Body of pancreas (tissue), 4 donors: ENCODE data around the gene HOXD10. TPM values are rescaled to one million over a fixed set of nuclear protein-coding genes. Genes with fewer than 3 reads are reported as not detected.

ENCODE experiments used
- ATAC-seq: fragments of 150-250 bp; one replicate; pipeline ENCODE4 v1.9.1; 2016
- DNase-seq, 4 donors: peaks; one replicate each; pipeline ENCODE4 v3.0.0-alpha.2; 2019
- H3K27ac ChIP-seq, 4 donors: fragments of 200-600 bp; sonication (generic); 1 replicate in 3 of 4; 2 replicates in 1 of 4; pipeline versions ENCODE4 v1.5.1 to v1.6.1; 2016 to 2019; ENCODE audit warnings: mild to moderate bottlenecking in 1 of 4, mixed read lengths in 1 of 4, moderate library complexity in 1 of 4
- H3K27me3 ChIP-seq, 2 donors: fragments of 200-600 bp; sonication (generic); one replicate each; pipeline ENCODE4 v1.6.0; 2016; ENCODE audit warnings: mild to moderate bottlenecking in 1 of 2
- H3K36me3 ChIP-seq, 2 donors: fragments of 200-600 bp; sonication (generic); replicated peaks in 1 of 2; 2 replicates each; pipeline ENCODE4 v1.5.1; 2016; ENCODE audit warnings: low read depth in 2 of 2; ENCODE audit not compliant: insufficient read depth in 1 of 2
- H3K4me1 ChIP-seq: fragments of 200-600 bp; sonication (generic); one replicate; pipeline ENCODE4 v1.6.0; 2016
- H3K4me3 ChIP-seq, 2 donors: fragments of 200-600 bp; sonication (generic); 1 replicate in 1 of 2; 2 replicates in 1 of 2; pipeline ENCODE4 v1.5.1; 2016 to 2019
- H3K9me3 ChIP-seq, 3 donors: fragments of 200-600 bp; sonication (generic); 1 replicate in 2 of 3; 2 replicates in 1 of 3; pipeline ENCODE4 v1.5.1; 2016
- CTCF ChIP-seq, 7 experiments: fragments of 450-650 bp in 4 of 7; fragments of 200-600 bp in 3 of 7; sonication (generic) in 3 of 7; IDR thresholded peaks; one replicate each; pipeline ENCODE4 v1.5.1; 2016 to 2019; ENCODE audit warnings: antibody characterized with exemption in 7 of 7
- POLR2A ChIP-seq, 3 donors: fragments of 450-650 bp; IDR thresholded peaks; one replicate each; pipeline ENCODE4 v1.6.1; 2016; ENCODE audit warnings: antibody characterized with exemption in 3 of 3, mild to moderate bottlenecking in 2 of 3
- WGBS, 2 donors: methylation state at CpG; one replicate each; pipeline ENCODE4 v1.1.5; 2017; 5-methylcytosine and 5-hydroxymethylcytosine counted together
- intact Hi-C: fragments of 100-400 bp; cut with DNase I; formaldehyde crosslinking; loops from one replicate; pipeline ENCODE4 v1.15.1; 2023
- total RNA-seq, 2 donors: library from RNA; depleted of rRNA; stranded (reverse); fragments of >200 nt; gene quantifications; one replicate each; pipeline ENCODE4 v1.1.0, GENCODE V29; 2016

The HOXD10 gene
- total RNA-seq, 2 donors from 2014 or later: 0.26 TPM; not detected in 1

GRCh38 chr2:176148751-176149421, 32.3 kb downstream of the HOXD10 start:
- ATAC-seq (no peak), DNase-seq (no peak)
- H3K4me3 ChIP-seq: no peak overlapping the region
- no peaks in the 10 kb centered on the region for H3K9me3 ChIP-seq
- H3K27ac ChIP-seq: no peak overlapping the region
- peaks cover 6% of the 10 kb centered on the region for H3K4me1 ChIP-seq
- H3K36me3 ChIP-seq: no peaks in the 10 kb centered on the region
- 18 to 23% methylated on average over 11 of the region's 11 CpGs for WGBS, 2 donors
- H3K27me3 ChIP-seq: peaks cover 0 to 48% of the 10 kb centered on the region in 2 donors
- TF ChIP-seq CTCF (IDR thresholded peaks at IDR 0.05): no peak
- TF ChIP-seq POLR2A (IDR thresholded peaks at IDR 0.05): no peak
- intact Hi-C loops: loop anchor here (10.0 kb wide), 1 partner anchor 396 kb away; no protein-coding TSS in a partner anchor

- Histone ChIP-seq H3K4me3 (no peak overlapping the region), H3K9me3 (no peaks in the 10 kb centered on the region), H3K4me1 (peaks cover 6% of the 10 kb centered on the region), H3K36me3 (no peaks in the 10 kb centered on the region), H3K27me3 (peaks cover 0 to 49% of the 10 kb centered on the region in 2 donors), H3K27ac (no peak overlapping the region)
- ATAC-seq (no peak), DNase-seq (no peak)
- 8 to 25% methylated on average over 16 to 22 of the region's 22 CpGs for whole genome bisulfite sequencing, 2 donors
- no peak for TF ChIP-seq CTCF (IDR thresholded peaks at IDR 0.05)
- no peak for TF ChIP-seq POLR2A (IDR thresholded peaks at IDR 0.05)
- intact Hi-C loops: loop anchor here (10.0 kb wide), 1 partner anchor 395 kb away; no protein-coding TSS in a partner anchor
Measured at GRCh38 chr2:176149481-176149938, 32.9 kb downstream of the HOXD10 start.

- H3K27ac ChIP-seq: no peak overlapping the region
- intact Hi-C loops: loop anchor here (10.0 kb wide), 1 partner anchor 395 kb away; no protein-coding TSS in a partner anchor
- H3K27me3 ChIP-seq: peaks cover 0 to 54% of the 10 kb centered on the region in 2 donors
- TF ChIP-seq CTCF (IDR thresholded peaks at IDR 0.05) (no peak), POLR2A (IDR thresholded peaks at IDR 0.05) (no peak)
- no peak overlapping the region for H3K4me3 ChIP-seq
- ATAC-seq (no peak), DNase-seq (no peak)
- H3K36me3 ChIP-seq: no peaks in the 10 kb centered on the region
- 11 to 15% methylated on average over 22 to 24 of the region's 24 CpGs for WGBS, 2 donors
- H3K9me3 ChIP-seq: no peaks in the 10 kb centered on the region
- peaks cover 6% of the 10 kb centered on the region for H3K4me1 ChIP-seq
Measured at GRCh38 chr2:176149939-176150583, 33.5 kb downstream of the HOXD10 start.

GRCh38 chr2:176150584-176151441, 34.2 kb downstream of the HOXD10 start:
- DNase-seq (no peak), ATAC-seq (no peak)
- intact Hi-C loops: no loop called here
- TF ChIP-seq CTCF (IDR thresholded peaks at IDR 0.05) (no peak), POLR2A (IDR thresholded peaks at IDR 0.05) (no peak)
- WGBS, 2 donors: 10 to 13% methylated on average over 3 to 14 of the region's 14 CpGs
- peaks cover 0 to 60% of the 10 kb centered on the region in 2 donors for H3K27me3 ChIP-seq
- H3K36me3 ChIP-seq: no peaks in the 10 kb centered on the region
- no peak overlapping the region for H3K27ac ChIP-seq
- peaks cover 6% of the 10 kb centered on the region for H3K4me1 ChIP-seq
- no peaks in the 10 kb centered on the region for H3K9me3 ChIP-seq
- H3K4me3 ChIP-seq: no peak overlapping the region
